Adrenal gland (tissue), 5 donors: ENCODE data around the gene CUX1.

ENCODE experiments used
- POLR2A ChIP-seq, 2 donors: fragments of 450-650 bp; IDR thresholded peaks; one replicate each; pipeline ENCODE4 v1.6.1; 2017; ENCODE audit warnings: antibody characterized with exemption in 2 of 2, mild to moderate bottlenecking in 2 of 2, moderate library complexity in 1 of 2
- TF ChIP-seq, protein P1 (sequence below), 6 experiments: fragments of 450-650 bp in 4 of 6; fragments of 200-600 bp in 2 of 6; sonication (generic) in 1 of 6; IDR thresholded peaks; 1 replicate in 5 of 6; 2 replicates in 1 of 6; pipeline versions ENCODE4 v1.5.1 to v1.8.0; 2016 to 2021; ENCODE audit warnings: antibody characterized with exemption in 6 of 6, mild to moderate bottlenecking in 2 of 6, moderate library complexity in 1 of 6
- donor health status: DM: no; HTN: no; CAD: no.

- TF ChIP-seq POLR2A (IDR thresholded peaks at IDR 0.05): no peak
- TF ChIP-seq, protein P1, sequence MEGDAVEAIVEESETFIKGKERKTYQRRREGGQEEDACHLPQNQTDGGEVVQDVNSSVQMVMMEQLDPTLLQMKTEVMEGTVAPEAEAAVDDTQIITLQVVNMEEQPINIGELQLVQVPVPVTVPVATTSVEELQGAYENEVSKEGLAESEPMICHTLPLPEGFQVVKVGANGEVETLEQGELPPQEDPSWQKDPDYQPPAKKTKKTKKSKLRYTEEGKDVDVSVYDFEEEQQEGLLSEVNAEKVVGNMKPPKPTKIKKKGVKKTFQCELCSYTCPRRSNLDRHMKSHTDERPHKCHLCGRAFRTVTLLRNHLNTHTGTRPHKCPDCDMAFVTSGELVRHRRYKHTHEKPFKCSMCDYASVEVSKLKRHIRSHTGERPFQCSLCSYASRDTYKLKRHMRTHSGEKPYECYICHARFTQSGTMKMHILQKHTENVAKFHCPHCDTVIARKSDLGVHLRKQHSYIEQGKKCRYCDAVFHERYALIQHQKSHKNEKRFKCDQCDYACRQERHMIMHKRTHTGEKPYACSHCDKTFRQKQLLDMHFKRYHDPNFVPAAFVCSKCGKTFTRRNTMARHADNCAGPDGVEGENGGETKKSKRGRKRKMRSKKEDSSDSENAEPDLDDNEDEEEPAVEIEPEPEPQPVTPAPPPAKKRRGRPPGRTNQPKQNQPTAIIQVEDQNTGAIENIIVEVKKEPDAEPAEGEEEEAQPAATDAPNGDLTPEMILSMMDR (IDR thresholded peaks at IDR 0.05): no peak
Observed at GRCh38 chr7:101995121-101995520, 177.7 kb downstream of the CUX1 start.
